Endodermal cell (in vitro differentiated cells): ENCODE results near the gene CATSPERD. TPM values are rescaled to one million over a fixed set of nuclear protein-coding genes. Genes with fewer than 3 reads are reported as not detected.

Experiments
- DNase-seq: peaks from one replicate; pipeline ENCODE4 v3.0.0-alpha.2; 2017
- H3K27ac ChIP-seq: 2 replicates; pipeline ENCODE4 v1.5.1; 2013; ENCODE audit warnings: mild to moderate bottlenecking, low read depth, low read length, moderate library complexity
- H3K27me3 ChIP-seq: 2 replicates; pipeline ENCODE4 v1.6.1; 2013; ENCODE audit warnings: mild to moderate bottlenecking, low read length, moderate library complexity; ENCODE audit not compliant: insufficient read depth, control insufficient read depth, poor library complexity, severe bottlenecking
- H3K36me3 ChIP-seq: 2 replicates; pipeline ENCODE4 v1.7.0; 2013; ENCODE audit warnings: mild to moderate bottlenecking, low read length, moderate library complexity; ENCODE audit not compliant: control insufficient read depth, insufficient read depth
- H3K4me1 ChIP-seq: one replicate; pipeline ENCODE4 v1.7.0; 2013; ENCODE audit warnings: low read length; ENCODE audit not compliant: control insufficient read depth, insufficient read depth
- H3K4me3 ChIP-seq: 2 replicates; pipeline ENCODE4 v1.5.1; 2013; ENCODE audit warnings: mild to moderate bottlenecking, low read length, moderate library complexity
- H3K9ac ChIP-seq: 2 replicates; pipeline ENCODE4 v1.6.1; 2013; ENCODE audit warnings: mild to moderate bottlenecking, low read length, moderate library complexity; ENCODE audit not compliant: poor library complexity, severe bottlenecking; ENCODE audit errors: extremely low read depth
- H3K9me3 ChIP-seq: 2 replicates; pipeline ENCODE4 v1.6.1; 2013; ENCODE audit warnings: mild to moderate bottlenecking, low read length, moderate library complexity; ENCODE audit not compliant: control insufficient read depth
- H3K27ac Mint-ChIP-seq: 2 replicates; pipeline ENCODE4 v1.8.0; 2020; ENCODE audit warnings: mixed read lengths
- H3K27me3 Mint-ChIP-seq: 2 replicates; pipeline ENCODE4 v1.8.0; 2021; ENCODE audit warnings: mild to moderate bottlenecking, mixed read lengths; ENCODE audit not compliant: insufficient read depth
- H3K36me3 Mint-ChIP-seq: 2 replicates; pipeline ENCODE4 v1.8.0; 2020; ENCODE audit warnings: low read depth, mixed read lengths
- H3K4me1 Mint-ChIP-seq: 2 replicates; pipeline ENCODE4 v1.8.0; 2020; ENCODE audit warnings: mixed read lengths
- H3K4me3 Mint-ChIP-seq: 2 replicates; pipeline ENCODE4 v1.8.0; 2020; ENCODE audit warnings: mild to moderate bottlenecking, moderate library complexity, mixed read lengths
- H3K9me3 Mint-ChIP-seq: 2 replicates; pipeline ENCODE4 v1.8.0; 2020; ENCODE audit warnings: mild to moderate bottlenecking, mixed read lengths
- WGBS, 2 experiments: methylation state at CpG; one replicate each; pipeline versions ENCODE4 v1.1.5 to v1.1.7; 2013; ENCODE audit warnings: missing lambda C conversion rate in 2 of 2, mixed read lengths in 1 of 2; ENCODE audit not compliant: insufficient coverage in 1 of 2, insufficient read length in 1 of 2; 5-methylcytosine and 5-hydroxymethylcytosine counted together
- total RNA-seq, 2 donors: library from RNA; stranded (reverse); fragmentation: NEBNext Ultra II Directional in 1 of 2; extraction: Animal tissue kit (Norgen Biotek cat#: 25700) in 1 of 2; gene quantifications; 2 replicates in 1 of 2; 3 replicates in 1 of 2; pipeline ENCODE4 v1.2.1, GENCODE V29; 2021
- TF ChIP-seq, protein P1 (sequence below): fragments of 200-600 bp; sonication (generic); conservative IDR thresholded peaks from 2 replicates; pipeline ENCODE4 v1.5.0; 2021; ENCODE audit warnings: antibody characterized with exemption, mild to moderate bottlenecking

The CATSPERD gene
- total RNA-seq, 2 donors from 2014 or later, result not detected

DNA sequence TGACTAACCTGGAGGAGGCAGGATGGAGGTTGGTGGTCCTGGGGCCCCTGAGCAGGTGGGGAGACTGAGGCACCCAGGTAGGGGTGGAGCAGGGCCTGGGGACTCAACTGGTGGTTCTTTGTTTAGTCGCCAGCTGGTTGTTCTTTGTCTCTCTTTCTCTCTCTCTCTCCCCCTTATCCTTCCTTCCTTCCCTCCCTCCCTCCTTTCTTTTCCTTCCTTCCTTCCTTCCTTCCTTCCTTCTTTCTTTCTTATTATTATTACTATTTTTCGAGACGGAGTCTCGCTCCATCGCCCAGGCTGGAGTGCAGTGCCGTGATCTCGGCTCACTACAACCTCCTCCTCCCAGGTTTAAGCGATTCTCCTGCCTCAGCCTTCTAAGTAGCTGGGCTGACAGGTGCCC is 77.8 kb downstream of the CATSPERD start:
- TF ChIP-seq, protein P1, sequence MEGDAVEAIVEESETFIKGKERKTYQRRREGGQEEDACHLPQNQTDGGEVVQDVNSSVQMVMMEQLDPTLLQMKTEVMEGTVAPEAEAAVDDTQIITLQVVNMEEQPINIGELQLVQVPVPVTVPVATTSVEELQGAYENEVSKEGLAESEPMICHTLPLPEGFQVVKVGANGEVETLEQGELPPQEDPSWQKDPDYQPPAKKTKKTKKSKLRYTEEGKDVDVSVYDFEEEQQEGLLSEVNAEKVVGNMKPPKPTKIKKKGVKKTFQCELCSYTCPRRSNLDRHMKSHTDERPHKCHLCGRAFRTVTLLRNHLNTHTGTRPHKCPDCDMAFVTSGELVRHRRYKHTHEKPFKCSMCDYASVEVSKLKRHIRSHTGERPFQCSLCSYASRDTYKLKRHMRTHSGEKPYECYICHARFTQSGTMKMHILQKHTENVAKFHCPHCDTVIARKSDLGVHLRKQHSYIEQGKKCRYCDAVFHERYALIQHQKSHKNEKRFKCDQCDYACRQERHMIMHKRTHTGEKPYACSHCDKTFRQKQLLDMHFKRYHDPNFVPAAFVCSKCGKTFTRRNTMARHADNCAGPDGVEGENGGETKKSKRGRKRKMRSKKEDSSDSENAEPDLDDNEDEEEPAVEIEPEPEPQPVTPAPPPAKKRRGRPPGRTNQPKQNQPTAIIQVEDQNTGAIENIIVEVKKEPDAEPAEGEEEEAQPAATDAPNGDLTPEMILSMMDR, result no peak
- H3K36me3 Mint-ChIP-seq, result no peaks in the 10 kb centered on the region
- Histone ChIP-seq H3K9me3 (no peaks in the 10 kb centered on the region), H3K4me1 (no peaks in the 10 kb centered on the region), H3K27me3 (peaks cover 7% of the 10 kb centered on the region), H3K9ac (no peak overlapping the region), H3K36me3 (no peaks in the 10 kb centered on the region), H3K27ac (no peak overlapping the region), H3K4me3 (no peak overlapping the region)
- H3K27ac Mint-ChIP-seq, result no peak overlapping the region
- H3K4me3 Mint-ChIP-seq, result no peak overlapping the region
- H3K27me3 Mint-ChIP-seq, result peaks cover 29% of the 10 kb centered on the region
- DNase-seq, result no peak
- WGBS, 2 experiments, result 92% methylated on average over 8 of the region's 8 CpGs
- no peaks in the 10 kb centered on the region for H3K9me3 Mint-ChIP-seq
- no peaks in the 10 kb centered on the region for H3K4me1 Mint-ChIP-seq

DNA sequence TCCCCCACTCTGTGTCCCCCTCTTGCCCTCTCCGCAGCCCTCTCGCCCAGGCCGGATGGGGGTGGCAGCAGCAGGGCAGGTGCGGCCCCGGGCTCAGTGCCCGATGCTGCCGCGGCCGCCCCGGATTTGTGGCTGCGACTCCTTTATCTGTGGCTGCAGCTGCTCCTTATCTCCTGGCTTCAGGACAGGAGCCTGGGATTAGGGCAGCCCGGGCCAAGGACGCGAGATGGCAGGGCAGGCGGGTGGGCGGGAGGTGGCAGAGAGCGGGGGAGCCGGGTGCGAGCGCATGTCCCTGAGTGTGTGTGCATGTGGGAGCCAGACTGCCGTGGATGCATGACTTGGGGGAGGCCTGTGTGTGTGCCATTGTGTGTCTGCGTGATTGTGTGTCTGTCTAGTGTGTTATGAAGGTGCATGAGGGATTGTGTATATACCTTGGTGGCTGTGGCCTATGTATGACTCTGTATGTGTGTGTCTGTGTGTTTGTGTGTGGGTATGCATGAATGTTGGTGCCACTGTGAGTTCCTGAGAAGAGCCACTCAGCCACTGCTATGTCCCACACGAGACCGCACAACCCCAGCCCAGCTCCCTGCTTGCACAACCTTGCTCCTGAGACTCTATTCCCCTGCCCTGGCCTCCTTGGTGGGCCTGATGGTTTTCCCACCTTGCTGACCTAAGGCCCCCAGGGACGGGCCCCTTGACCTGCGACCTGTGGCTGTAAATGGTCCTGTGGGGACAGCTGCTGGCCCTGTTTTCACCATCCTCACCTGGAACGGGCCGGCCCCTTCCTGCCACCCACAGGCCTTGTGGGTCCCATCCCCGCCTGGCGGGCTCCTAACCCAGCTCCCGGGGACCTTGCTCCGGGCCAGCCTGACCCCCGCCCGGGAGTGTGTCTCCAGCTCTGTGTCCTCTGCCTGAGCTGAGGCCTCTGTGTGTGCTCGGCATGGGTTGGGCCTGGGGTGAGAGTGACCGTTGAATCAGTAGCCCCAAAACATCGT is 79.1 kb downstream of the CATSPERD start:
- WGBS, 2 experiments, result 89 to 90% methylated on average over 13 to 37 of the region's 37 CpGs
- no peaks in the 10 kb centered on the region for H3K9me3 Mint-ChIP-seq

DNA sequence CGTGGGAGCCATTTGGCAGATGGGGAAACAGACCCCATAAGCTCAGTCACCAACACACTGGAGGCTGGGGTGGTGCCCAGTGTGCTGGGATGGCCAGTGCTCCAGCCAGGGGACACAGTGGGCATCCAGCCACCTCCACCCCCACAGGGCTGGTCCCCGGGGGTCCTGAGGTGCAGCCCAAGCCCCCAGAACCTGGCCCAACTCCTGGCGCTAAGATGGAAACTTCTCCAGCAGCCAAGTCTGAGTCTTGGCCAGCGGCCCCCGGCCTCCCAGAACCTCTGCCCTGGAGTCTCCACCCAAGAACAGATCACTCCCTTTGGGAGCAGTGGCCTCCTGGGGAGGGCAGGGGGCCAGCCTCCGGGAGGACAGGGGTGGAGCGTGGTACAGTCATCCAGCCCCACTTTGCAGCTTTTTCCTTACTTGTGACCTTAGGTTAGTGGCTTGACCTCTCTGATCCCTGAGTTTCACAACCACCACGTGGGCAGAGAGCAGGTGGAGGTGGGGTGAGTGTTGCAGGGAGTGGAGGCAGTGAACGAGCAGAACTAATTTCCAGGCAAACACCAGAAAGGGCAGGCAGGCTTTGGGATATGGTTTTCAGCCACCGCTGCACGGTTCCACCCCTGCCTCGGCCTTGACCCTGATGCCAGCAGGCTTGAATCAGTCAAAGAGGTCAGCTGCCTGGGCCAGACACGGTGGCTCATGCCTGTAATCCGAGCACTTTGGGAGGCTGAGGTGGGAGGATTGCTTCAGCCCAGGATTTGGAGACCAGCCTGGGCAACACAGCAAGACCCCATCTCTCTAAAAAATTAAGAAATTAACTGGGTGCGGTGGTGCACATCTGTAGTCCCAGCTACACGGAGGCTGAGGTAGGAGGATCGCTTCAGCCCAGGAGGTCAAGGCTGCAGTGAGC is 80.2 kb downstream of the CATSPERD start:
- H3K9ac ChIP-seq, result no peak overlapping the region
- H3K36me3 ChIP-seq, result no peaks in the 10 kb centered on the region
- DNase-seq, result no peak
- TF ChIP-seq, protein P1, result no peak
- no peak overlapping the region for H3K27ac ChIP-seq
- H3K9me3 Mint-ChIP-seq, result no peaks in the 10 kb centered on the region
- H3K4me1 ChIP-seq, result no peaks in the 10 kb centered on the region
- H3K9me3 ChIP-seq, result no peaks in the 10 kb centered on the region
- peaks cover 44% of the 10 kb centered on the region for H3K27me3 Mint-ChIP-seq
- no peak overlapping the region for H3K4me3 Mint-ChIP-seq
- no peak overlapping the region for H3K27ac Mint-ChIP-seq
- H3K27me3 ChIP-seq, result peaks cover 19% of the 10 kb centered on the region
- 80 to 86% methylated on average over 8 to 17 of the region's 17 CpGs for WGBS, 2 experiments
- peaks cover 3% of the 10 kb centered on the region for H3K4me1 Mint-ChIP-seq
- H3K4me3 ChIP-seq, result no peak overlapping the region
- H3K36me3 Mint-ChIP-seq, result no peaks in the 10 kb centered on the region

More for the DNA sequence above, 79.1 kb downstream of the CATSPERD start:
- Histone ChIP-seq H3K36me3 (no peaks in the 10 kb centered on the region), H3K27me3 (peaks cover 15% of the 10 kb centered on the region), H3K9me3 (no peaks in the 10 kb centered on the region), H3K9ac (no peak overlapping the region), H3K4me3 (no peak overlapping the region), H3K27ac (no peak overlapping the region), H3K4me1 (no peaks in the 10 kb centered on the region)
- no peak overlapping the region for H3K4me3 Mint-ChIP-seq
- H3K4me1 Mint-ChIP-seq, result peaks cover 3% of the 10 kb centered on the region
- TF ChIP-seq, protein P1, result no peak
- H3K36me3 Mint-ChIP-seq, result no peaks in the 10 kb centered on the region
- H3K27me3 Mint-ChIP-seq, result peaks cover 40% of the 10 kb centered on the region
- no peak overlapping the region for H3K27ac Mint-ChIP-seq
- DNase-seq, result no peak
